ENCODE measurements around the gene SLC5A10.
"Not testable (repeated sequence)": the region's sequence is repeated elsewhere in the genome, so short reads cannot be mapped to it uniquely, and the experiment has no call there.

- not testable (repeated sequence) for TF ChIP-seq CTCF, POLR2A (IDR thresholded peaks at IDR 0.05)
Observed at GRCh38 chr17:19029740-19030139, 77.8 kb downstream of the SLC5A10 start.
